Stimulated activated CD4-positive, alpha-beta T cell treated with anti-CD3 and anti-CD28 coated beads, Interleukin-15, amount 100 ng/mL, for 1 hour (primary cell): ENCODE results near the gene STAG2.
A peak's percentile ranks its signal among the peaks of the same experiment; 100 is the strongest.
"Not testable (repeated sequence)": the region's sequence is repeated elsewhere in the genome, so short reads cannot be mapped to it uniquely, and the experiment has no call there.

ENCODE experiments used
- DNase-seq, 2 donors: peaks; one replicate each; pipeline ENCODE4 v3.0.0-alpha.2; 2020; ENCODE audit warnings: low read depth in 1 of 2, low spot score in 1 of 2

STAG2 gene

DNA sequence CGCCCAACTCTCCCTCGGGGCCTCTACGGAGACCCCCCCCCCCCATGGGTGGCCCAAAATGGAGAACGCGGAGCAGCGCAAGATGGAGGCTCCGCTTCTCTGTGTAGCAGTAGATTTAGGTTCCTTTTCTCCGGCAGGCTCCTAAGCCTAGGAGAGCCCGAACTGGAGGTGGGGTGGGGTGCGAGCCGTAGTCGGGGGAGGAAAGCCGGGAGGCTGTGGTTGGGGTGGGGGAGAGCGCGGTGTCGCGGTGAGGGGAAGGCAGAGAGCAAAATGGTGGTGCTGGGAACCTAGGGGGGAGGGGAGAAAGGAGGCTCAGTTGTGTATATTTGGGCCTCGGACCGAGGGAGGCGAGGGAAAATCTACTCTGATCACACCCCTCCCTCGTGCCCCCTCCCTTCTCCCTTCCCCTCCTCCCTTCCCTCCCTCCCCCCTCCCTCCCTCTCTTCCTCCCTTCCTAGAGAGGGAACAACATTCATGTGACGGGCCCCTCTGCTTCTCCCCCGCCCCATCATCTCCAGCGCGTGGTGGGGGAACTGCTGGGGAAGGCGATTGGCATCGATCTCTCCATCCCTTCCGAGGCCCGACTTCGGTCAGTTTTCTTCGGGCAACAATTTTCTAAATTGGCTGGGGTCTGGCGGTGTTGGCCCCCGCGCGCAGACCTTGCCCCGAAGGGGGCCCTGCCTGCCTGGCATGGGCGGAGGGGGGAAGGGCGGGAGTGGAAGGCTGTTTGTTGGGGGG lies at the start of gene STAG2:
Gene STAG2 (plus strand): TSS at position 439 of the 738 bp plus-strand sequence. CDS start 60,922 bp downstream, outside the sequence.
- peak; percentile 13 to 31 for DNase-seq

- DNase-seq, result no peak
Measured at GRCh38 chrX:123917069-123917468, 44.4 kb upstream of the STAG2 start.

DNA sequence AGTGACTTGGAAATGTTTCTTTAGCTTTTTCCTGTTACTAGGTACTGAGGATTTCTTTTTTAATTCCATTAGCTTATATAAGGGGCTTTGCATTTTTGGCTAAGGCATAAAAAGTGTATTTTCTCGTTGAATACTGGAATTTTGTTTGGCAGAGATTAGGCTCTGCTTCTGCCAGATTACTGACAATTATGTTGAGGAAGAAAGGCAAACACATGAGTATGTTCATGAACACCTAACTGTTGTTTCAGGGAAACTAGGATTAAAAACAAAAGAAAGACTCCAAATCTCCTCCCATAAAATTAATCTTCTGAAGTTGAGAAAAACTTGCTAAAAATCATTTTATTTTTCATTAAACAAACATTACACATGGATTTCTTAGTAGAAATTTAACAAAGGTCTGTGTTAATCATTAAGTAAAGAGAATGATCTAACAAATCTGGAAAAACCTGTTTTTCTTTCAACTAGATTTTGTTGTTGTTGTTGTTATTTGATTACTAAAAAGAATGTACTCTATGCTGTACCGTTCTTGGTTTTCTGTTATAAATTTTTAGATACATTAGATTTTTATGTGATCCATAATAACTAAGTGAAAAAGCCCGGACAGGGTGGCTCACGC lies 43.3 kb upstream of the STAG2 start:
- DNase-seq, result no peak

- no peak for DNase-seq
Measured at GRCh38 chrX:123920105-123920785, 41.3 kb upstream of the STAG2 start.

- DNase-seq, result no peak
Measured at GRCh38 chrX:123923211-123923610, 38.3 kb upstream of the STAG2 start.

DNA sequence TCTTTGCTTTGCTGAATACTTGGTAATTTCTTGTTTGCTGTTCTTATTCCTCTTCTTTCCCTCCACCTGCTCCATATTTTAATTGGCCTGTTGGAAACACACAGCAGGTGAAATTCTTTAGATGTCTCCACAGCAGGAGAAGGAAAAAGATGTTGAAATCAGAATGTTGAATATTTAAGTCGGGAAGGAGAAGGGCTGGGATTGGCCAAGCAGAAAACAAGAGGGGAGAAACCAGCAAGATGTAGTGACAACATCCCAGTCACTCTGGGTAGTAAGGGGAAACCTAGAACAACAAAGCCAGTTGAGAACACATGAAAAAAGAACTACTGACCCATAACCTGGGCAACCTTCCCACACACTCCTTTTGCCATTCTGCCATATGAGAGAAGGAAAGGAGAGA lies 37.3 kb upstream of the STAG2 start:
- DNase-seq, result no peak

GRCh38 chrX:123927845-123928244 lies 33.7 kb upstream of the STAG2 start:
- no peak for DNase-seq

DNA sequence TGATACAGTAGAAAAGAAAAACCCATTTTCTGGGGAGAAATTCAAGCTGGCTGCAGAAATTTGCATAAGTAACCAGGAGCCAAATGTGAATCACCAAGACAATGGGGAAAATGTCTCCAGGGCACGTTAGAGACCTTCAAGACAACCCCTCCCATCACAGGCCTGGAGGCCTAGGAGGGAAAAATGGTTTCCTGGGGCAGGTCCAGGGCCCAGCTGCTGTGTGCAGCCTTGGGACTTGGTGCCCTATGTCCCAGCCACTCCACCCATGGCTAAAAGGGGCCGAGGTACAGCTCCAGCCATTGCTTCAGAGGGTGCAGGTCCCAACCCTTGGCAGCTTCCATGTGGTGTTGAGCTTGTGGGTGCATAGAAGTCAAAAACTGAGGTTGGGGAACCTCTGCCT lies 29.5 kb upstream of the STAG2 start:
- DNase-seq, result not testable (repeated sequence)

- no peak for DNase-seq
Measured at GRCh38 chrX:123943074-123943473, 18.4 kb upstream of the STAG2 start.

GRCh38 chrX:123943488-123943887 lies 18.0 kb upstream of the STAG2 start:
- no peak for DNase-seq

- no peak for DNase-seq
Measured at GRCh38 chrX:123949846-123950245, 11.7 kb upstream of the STAG2 start.

DNA sequence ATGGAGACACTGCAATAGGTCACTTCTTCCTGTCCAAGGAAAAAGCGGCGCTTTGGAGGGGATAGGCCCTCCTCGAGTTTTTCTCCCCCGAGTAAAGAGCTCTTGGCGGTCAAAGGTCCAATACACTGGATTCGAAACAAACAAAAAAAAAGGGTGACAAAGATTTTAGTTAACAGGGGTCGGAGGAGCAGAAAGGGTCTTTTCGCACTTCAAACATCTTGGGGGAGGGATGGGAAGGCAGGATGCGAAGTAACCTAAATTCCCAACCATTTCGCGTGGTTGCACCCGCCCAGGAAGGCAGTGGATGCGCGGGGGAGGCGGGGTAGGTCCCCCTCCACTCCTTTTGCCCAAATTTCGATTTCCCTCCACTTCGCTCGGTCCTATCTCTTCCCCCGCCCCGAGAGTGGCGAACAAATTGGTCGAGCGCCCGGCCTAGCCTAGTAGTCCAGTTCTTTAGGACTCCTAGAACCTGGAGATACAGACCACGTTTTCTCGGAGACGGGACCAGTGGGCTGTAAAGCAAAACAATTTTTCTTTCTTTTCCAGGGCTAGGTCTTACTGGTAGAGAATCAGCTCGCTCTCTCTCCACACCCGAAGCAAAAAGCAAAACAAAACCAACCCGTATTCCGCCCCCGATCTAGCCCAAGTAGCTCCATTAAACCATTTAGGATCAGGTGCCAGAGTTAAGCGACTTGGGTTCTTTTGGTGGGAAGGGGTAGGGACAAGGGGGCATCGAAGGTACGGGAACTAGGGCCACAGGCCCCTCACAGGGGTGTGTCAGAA lies 2.0 kb upstream of the STAG2 start:
- DNase-seq, result peak in 1 of 2 donors; percentile 1

DNA sequence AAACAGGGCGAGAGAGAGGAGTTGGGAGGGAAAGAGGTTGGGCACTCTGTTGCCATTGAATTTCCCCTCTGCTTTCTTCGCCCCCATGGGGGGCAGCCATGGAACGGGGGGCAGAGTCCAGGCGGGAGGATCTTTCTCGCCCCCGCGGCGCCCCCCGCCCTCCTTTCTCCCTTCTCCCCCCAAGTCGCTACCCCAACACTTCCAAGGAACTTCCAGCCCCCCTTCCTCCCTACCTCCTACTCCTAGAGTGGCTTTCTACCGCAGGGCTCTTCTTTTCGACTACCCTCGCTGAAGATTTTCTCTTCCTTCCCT lies 594 bp upstream of the STAG2 start:
- no peak for DNase-seq

DNA sequence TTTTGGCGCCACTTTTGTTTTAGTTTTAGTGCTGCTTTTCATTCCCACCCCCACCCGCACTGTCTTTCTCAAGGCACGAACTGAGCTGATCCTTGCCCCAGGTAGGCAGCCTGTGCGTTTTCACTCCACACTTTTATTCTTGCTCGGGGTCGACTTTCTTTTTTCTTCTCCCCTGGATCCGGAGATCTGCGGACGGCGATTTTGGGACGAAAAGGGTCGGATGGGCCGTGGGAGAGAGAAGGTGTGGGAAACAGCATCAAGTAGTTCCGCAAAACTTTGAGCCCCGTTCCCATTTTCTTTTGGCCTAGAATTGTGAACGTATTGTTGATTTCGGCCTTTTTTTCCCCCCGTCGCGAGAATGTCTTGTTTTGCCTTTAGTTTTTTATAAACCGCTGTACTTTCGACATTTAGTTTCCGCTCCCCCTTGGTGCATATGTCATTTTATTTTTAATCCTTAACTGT lies 531 bp downstream of the STAG2 start:
- no peak for DNase-seq

DNA sequence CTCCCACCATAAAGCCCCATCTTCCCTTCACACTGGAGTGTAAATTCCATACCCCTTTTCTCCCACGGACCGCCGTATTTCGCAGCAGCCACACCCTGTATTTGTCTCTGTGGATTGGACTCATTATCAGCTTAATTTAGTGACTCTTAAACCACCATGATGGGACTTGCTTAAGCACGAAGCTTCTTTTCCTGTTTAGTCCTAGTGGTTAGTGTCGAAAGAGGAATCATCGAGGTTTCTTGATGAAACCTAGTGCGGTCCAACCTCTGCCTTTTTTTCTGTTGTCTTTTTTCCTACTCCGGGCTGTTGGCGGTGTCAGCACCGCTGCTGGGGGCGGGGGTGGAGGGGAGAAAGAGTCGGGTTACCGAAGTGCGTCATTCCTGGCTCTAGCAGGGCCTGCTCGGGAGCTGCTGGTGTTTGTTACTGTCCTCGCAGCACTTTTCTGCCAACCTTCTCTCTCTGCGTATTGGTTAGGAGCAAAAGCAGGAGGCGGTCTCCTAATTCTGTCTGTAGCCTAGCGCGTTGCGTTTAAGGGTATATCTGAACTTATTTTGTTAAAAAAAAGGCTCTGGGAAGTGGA lies 1.4 kb downstream of the STAG2 start:
- DNase-seq, result peak; percentile 59 to 66

- no peak for DNase-seq
Measured at GRCh38 chrX:123964156-123964834, 2.8 kb downstream of the STAG2 start.

GRCh38 chrX:123965712-123966111 lies 4.2 kb downstream of the STAG2 start:
- no peak for DNase-seq

DNA sequence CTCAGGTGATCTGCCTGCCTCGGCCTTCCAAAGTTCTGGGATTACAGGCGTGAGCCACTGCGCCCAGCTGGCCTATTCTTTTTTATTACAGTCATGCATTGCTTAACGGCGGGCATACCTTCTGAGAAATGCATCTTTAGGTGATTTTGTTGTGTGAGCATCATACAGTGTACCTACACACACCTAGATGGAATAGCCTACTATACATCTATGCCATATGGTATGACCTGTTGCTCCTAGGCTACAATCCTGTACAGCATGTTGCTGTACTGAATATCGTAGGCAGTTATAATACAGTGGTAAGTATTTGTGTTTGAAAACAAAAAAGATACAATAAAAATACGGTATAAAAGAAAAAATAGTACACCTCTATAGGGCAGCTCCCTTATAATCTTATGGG lies 6.0 kb downstream of the STAG2 start:
- DNase-seq, result no peak

DNA sequence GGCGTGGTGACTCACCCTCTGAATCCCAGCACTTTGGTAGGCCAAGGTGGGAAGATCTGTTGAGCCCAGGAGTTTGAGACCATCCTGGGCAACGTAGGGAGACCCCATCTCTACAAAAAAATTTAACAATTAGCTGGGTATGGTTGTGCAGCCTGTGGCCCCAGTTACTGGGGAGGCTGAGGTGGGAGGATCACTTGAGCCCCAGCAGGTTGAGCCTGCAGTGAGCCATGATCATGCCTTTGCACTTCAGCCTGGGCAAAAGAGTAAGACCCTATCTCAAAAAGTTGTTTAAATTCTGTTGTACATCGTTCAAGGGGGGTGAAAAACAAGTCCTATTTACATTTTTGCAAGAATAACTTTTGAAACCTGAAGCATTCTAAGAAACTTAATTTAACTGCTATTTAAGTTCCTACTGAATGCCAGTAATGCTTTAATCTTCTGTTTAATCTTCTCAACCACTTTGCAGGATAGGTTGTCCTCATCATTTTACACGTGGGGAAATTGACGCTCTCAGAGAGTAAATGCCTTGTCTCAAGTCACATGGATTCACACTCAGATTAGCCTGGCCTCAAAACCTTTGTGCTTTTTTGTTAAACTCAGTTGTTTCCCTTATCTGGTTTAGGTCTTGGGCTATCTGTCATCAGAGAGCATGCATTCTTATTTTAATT lies 7.0 kb downstream of the STAG2 start:
- DNase-seq, result no peak

GRCh38 chrX:123971982-123972381 lies 10.5 kb downstream of the STAG2 start:
- DNase-seq, result no peak
